ENCODE data around the gene RSPO3.

RSPO3 gene

DNA sequence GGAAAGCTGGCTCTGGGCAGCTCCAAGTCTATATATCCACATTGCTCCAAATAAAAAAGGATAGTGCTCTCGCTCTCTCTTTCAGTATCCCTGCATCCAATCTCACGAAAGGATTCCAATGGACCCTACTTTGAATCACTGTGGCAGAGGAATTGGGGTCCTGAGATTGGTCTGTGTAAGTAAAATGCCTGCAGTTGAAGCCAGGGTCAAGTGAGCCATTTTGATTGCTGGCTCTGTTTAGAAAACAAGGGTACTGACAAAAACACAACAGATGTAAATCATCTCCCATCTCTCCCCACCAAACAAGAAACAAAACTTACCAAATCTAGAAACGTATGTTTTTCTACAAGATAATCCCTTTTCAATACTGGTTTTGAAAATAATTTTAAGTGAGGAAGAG lies 45.6 kb downstream of the RSPO3 start:
- DNase-seq (ENCODE audit: low spot score): no peak

DNA sequence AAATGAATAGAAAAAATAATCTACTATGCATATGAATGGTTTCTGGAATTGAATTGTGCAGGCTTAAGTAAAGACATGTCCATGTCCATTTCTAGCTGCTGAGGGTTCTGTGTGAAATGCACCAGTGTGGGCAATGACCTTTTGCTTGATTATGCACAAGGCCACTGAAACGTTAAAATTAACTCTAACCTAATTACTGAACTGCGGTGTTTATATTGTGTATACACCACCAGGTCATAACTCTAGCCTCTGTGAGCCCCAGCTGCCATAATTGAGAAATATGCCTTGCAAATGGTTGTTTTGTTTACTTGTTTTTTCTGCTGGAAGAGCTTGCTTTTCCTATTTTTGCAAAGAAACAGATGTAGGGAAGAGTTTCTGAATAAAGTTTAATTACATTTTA lies 46.1 kb downstream of the RSPO3 start:
- DNase-seq (ENCODE audit: low spot score): no peak

- no peak for DNase-seq (ENCODE audit: low spot score)
Measured at GRCh38 chr6:127173156-127173940, 54.9 kb downstream of the RSPO3 start.

DNA sequence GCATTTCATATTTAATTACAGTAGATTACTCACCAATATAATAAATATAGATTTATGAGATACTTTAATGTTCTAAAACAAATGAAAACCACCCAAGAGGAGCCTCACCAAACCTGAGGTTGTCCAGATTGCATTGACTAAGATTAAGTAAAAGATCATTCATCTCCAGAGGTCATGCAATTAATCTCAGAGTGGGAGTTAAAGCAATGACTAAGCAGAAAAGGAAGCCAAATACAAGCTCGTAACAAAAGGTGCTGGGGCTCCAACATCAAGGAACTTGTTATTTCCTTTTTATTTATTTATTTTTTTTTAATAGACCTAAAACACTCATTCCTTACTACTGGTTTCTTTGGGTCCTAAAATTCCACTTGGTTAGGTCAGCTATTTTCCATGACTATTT lies 57.7 kb downstream of the RSPO3 start:
- no peak for DNase-seq (ENCODE audit: low spot score)

GRCh38 chr6:127177030-127177922 lies 58.8 kb downstream of the RSPO3 start:
- no peak for DNase-seq (ENCODE audit: low spot score)

GRCh38 chr6:127177923-127178231 lies 59.4 kb downstream of the RSPO3 start:
- no peak for DNase-seq (ENCODE audit: low spot score)

DNA sequence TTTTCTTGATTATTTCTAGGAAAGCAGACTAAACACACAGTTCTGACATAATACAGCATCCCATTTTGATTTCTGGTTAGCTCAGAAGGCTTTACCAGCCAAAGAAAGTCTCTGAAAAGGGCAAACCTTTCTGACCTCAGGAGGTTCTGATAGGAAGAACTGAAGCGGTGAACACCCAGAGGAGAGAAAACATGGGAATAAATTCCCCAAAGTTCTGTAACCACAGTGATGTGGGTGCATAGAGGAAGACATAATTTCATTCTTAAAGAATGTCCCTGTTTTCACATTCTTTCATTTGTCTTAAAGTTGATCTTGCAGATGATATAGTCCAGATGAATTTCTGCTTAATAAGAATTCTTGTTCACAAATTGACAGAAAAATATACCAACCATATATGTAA lies 60.3 kb downstream of the RSPO3 start:
- no peak for DNase-seq (ENCODE audit: low spot score)

- no peak for DNase-seq (ENCODE audit: low spot score)
Measured at GRCh38 chr6:127180426-127180825, 62.0 kb downstream of the RSPO3 start.

DNA sequence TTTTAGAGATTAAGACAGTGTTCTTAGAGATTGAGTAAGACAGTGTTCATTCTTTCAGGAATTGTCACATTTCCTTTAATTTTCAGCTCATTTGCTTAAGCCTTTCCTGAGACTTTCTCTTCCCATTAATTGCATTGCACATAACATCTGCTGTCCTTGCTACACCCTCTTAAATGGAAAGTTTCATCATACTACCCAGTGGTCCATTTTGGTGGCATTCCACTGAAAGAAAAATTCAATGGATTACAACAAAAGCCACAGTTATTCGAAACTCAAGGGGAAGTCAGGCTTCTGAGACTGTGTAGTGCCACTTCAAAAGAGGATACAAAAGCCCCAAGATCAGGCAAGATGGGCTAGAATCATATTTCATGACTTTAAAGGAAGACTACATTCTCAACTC lies 64.0 kb downstream of the RSPO3 start:
- no peak for DNase-seq (ENCODE audit: low spot score)

DNA sequence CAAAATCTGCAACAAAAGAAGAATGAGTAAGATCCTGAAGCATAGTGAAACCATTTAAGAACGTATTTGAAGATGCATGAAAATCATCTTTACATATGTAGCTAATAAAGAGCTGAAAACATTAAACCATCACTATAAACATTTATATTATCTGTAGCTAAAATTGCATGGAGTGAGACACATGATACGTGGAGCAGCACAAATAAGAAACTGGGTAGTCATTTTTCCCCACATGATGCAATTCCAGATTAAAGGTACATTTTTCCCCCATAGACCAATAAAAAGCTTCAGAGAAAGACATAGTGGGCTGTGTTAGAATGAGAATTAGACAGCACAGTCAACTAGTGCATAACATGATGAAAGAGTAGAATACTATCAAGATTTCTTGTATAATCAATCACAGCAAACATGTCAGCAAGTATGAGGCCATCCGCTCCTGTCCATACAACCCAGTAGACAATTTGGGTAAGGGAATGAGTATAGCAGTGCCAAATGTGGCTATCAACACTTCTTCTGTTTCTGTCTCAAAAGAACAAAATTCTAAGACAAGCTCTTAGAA lies 67.0 kb downstream of the RSPO3 start:
- DNase-seq (ENCODE audit: low spot score): no peak

- DNase-seq (ENCODE audit: low spot score): peak; percentile 12
Measured at GRCh38 chr6:127186889-127187288, 68.4 kb downstream of the RSPO3 start.

DNA sequence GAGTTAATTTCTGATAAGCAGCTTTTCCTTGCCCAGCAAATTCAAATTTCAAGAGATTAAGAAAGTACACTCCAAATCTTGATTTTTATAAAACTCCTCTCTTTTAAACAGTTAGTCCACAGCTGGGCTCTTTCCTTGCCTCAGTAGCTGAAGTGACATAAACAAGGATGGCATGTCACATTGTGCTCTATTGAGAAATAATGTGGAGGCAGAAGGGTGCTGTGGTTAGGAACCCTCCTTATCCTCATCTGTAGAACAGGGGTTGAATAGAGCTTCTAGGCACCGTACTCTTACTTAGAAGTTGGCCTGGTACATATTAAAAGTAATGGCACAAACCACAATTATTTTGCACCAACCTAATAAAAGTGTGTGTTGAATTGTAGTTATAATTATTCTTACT lies 70.3 kb downstream of the RSPO3 start:
- no peak for DNase-seq (ENCODE audit: low spot score)

DNA sequence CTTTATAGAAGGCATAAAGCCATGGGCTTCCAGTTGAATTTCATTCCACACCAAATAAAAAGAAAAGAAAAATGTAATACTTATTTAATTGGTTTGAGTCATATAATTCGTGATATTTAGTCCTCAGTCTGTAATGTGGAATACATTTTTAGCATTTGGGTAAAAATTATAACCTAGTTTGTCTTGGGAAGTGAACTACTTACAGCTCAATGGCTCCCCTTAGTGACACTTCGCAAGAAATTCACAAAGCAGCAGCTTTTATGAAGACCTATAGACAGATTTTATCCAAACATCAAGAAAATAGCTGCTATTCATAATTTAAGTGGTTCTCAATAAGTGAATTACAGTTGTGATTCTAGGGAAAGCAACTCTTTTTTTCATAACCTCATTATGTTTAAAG lies 72.1 kb downstream of the RSPO3 start:
- no peak for DNase-seq (ENCODE audit: low spot score)

DNA sequence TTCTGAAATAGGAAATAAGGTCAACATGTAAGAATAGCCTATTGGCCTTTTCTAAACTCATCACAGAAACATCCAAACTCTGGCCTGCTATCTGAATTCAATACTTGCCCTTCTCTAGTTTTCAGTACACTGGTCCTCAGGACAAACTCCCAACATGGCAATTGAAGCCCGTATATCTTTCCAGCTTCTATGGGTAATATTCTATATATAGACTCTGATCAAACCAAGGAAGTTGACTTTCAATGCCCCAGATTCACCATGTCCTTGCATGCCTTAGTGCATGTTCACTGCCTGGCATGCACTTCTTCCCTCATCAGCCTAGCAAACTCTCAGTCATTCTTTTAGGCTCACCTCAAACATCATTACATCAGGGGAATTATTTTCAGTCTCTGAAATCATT lies 73.2 kb downstream of the RSPO3 start:
- DNase-seq (ENCODE audit: low spot score): no peak

DNA sequence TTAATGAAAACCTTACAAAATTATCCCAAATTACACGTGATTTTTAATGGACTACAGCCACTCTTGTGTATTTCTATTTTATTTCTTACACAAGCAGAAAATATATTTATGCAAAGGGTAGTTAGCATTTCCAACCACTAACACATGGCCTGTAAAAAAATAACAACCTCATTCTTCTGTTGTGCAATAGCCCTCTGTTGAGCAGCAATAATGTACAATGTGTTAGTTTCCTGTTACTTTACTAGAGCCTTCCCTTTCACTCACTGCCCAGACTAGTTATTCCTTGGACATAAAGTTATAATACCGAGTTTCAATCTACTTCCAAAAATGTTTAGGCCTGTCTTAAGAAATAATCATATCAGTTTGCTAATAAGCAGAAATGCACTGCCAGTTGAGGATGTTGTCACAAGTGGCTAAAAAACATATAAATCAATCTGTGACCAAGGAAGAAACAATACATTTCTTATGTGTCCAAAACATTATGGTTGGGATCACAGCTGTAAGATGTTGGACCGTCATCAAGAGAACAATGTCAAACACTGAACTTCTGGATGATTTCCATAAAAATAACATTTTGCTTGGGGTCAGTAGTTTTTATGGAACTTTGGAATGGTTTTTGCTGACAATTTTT lies 74.6 kb downstream of the RSPO3 start:
- DNase-seq (ENCODE audit: low spot score): no peak

DNA sequence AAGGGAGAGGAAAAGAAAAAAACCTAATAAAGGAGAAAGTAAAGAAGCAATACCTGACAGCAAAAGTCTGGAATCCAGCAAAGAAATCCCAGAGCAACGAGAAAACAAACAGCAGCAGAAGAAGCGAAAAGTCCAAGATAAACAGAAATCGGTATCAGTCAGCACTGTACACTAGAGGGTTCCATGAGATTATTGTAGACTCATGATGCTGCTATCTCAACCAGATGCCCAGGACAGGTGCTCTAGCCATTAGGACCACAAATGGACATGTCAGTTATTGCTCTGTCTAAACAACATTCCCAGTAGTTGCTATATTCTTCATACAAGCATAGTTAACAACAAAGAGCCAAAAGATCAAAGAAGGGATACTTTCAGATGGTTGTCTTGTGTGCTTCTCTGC lies 77.4 kb downstream of the RSPO3 start:
- DNase-seq (ENCODE audit: low spot score): no peak

- DNase-seq (ENCODE audit: low spot score): no peak
Measured at GRCh38 chr6:127198549-127198948, 80.1 kb downstream of the RSPO3 start.

DNA sequence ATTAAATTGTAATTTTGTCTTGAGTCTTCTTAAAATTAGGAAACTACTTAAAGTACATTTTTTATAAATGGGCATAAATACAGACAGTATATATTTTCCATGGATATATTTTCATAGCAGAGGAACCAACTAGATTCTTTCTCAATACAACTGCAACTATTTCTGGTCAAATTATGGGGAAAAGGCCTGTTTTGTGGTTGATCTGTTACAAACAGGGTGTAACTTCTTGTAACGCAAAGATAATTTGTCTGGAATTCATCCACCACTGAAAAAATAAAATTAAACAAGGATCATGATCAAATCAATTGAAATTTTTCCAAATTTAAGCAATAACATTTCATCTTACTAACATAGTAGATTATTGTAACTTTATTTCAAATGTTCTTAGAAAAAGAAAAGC lies 81.0 kb downstream of the RSPO3 start:
- no peak for DNase-seq (ENCODE audit: low spot score)

- DNase-seq (ENCODE audit: low spot score): no peak
Measured at GRCh38 chr6:127200114-127200513, 81.6 kb downstream of the RSPO3 start.

DNA sequence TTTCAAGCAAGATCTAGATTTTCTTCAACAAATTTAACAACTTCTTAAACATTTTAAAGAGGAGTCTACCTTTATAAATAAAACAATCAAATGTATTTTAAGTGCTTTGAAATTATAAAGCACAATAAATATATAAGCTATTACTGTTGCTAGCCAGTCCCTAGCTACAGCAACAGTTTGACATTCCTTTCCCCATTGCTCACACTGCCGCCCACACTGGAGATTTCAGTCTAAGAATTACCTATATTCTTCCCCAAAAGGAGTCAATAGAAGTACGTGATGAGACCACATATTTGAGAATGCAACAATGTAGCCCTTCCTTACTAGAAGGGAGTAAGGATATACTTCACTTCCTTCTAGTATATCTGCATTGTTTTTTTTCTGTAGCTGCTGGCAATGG lies 82.8 kb downstream of the RSPO3 start:
- DNase-seq (ENCODE audit: low spot score): no peak

DNA sequence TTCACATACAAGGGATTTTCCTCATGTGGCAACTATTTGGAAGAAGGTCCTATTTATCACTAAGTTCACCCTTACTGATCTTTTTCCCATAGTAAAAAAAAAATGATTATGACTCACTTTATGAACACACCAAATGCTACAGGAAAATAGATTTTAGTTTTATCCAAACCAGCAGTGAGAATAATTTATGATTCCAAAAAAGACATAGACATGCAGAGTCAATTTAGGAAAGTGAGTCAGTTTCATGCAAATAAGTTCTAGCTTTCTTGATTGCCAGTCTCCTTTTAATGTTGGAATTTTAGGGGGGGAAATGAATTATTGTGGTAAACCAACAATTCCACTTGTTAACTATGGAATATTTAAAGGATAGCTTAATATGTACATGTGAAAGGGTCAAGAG lies 84.2 kb downstream of the RSPO3 start:
- DNase-seq (ENCODE audit: low spot score): no peak

DNA sequence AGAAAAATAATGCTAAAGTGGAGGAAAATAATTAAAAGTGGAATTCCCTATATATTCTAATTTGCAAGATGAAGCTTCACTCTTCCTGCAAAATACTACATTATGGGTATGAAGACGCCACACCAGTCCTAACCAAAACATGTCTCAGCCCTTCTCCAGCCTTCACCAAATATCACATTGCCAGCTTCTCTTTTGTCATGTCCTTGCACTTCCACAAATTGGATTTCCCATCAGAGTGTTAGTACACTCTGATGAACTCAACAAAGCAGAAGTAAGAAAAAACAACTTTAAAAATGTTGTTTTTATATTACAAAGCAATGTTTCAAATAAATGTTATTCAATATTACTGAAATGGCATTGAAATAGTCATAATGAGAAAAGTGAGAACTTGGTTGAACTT lies 85.8 kb downstream of the RSPO3 start:
- DNase-seq (ENCODE audit: low spot score): no peak

DNA sequence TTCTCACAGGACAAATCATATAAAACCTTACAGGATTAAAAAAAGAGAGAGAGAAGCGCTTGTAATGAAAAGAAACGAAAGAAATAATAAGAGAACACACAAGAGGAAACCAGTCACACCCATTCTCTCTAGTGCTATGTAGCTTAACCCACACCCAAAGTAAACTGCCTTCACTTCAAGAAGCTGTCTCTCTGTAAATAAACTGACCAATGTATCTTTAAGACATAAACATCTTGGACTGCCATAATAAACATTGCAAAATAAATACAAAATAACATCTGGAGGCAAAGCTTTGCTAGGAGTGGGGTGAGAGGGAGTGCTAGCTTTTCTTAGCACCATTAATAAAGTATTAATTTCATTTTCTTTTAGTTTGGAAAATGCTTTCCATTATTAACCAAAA lies 86.6 kb downstream of the RSPO3 start:
- DNase-seq (ENCODE audit: low spot score): no peak
